Measurements from ENCODE around the gene KRTAP9-7. TPM values are rescaled to one million over a fixed set of nuclear protein-coding genes. Genes with fewer than 3 reads are reported as not detected.

Gene KRTAP9-7
- total RNA-seq, 1 experiment from 2014 or later, result not detected

- Histone ChIP-seq H3K36me3 (ENCODE audit: insufficient read depth, low read length, poor library complexity, severe bottlenecking) (no peaks in the 10 kb centered on the region), H3K9me3 (ENCODE audit: low read depth, low read length, poor library complexity, severe bottlenecking) (no peaks in the 10 kb centered on the region), H3K27ac (ENCODE audit: low read depth, low read length, poor library complexity, severe bottlenecking) (no peak within 1 kb of the TSS), H3K27me3 (replicated peaks; ENCODE audit: insufficient read depth, low read depth, low read length, poor library complexity) (no peaks in the 10 kb centered on the region), H3K4me1 (ENCODE audit: insufficient read depth, low read length, poor library complexity, severe bottlenecking) (no peaks in the 10 kb centered on the region), H3K4me3 (ENCODE audit: low read depth, low read length, poor library complexity, severe bottlenecking) (no peak within 1 kb of the TSS)
- no TSS peak for BruUV-seq (replicated peaks)
- DNase-seq (ENCODE audit: low spot score), result no peak
- ChIA-PET CTCF (no interaction called here), POLR2A (ENCODE audit: low non-redundant PET) (no interaction called here)
- intact Hi-C loops (cut with micrococcal nuclease; ENCODE audit: unreplicated experiment), result no loop called here
- TF ChIP-seq CTCF (conservative IDR thresholded peaks at IDR 0.05; ENCODE audit: low read depth, low read length) (no peak), EZH2 (IDR thresholded peaks at IDR 0.05; ENCODE audit: borderline replicate concordance, low read depth, low read length, poor library complexity, severe bottlenecking) (no peak)
Observed at GRCh38 chr17:41308918-41309359, 33.4 kb downstream of the KRTAP9-7 start, which contains the start of gene KRTAP16-1. TSS of gene KRTAP16-1 (minus strand) at chr17:41309309. CDS start at chr17:41309253, 56 bp downstream.

- Histone ChIP-seq H3K27ac (ENCODE audit: low read depth, low read length, poor library complexity, severe bottlenecking) (no peak overlapping the region), H3K9me3 (ENCODE audit: low read depth, low read length, poor library complexity, severe bottlenecking) (no peaks in the 10 kb centered on the region), H3K4me1 (ENCODE audit: insufficient read depth, low read length, poor library complexity, severe bottlenecking) (no peaks in the 10 kb centered on the region), H3K27me3 (replicated peaks; ENCODE audit: insufficient read depth, low read depth, low read length, poor library complexity) (no peaks in the 10 kb centered on the region), H3K4me3 (ENCODE audit: low read depth, low read length, poor library complexity, severe bottlenecking) (no peak overlapping the region), H3K36me3 (ENCODE audit: insufficient read depth, low read length, poor library complexity, severe bottlenecking) (no peaks in the 10 kb centered on the region)
- no TSS peak for BruUV-seq (replicated peaks)
- POLR2A ChIA-PET (ENCODE audit: low non-redundant PET), result no interaction called here
- intact Hi-C loops (cut with micrococcal nuclease; ENCODE audit: unreplicated experiment), result no loop called here
- TF ChIP-seq EZH2 (IDR thresholded peaks at IDR 0.05; ENCODE audit: borderline replicate concordance, low read depth, low read length, poor library complexity, severe bottlenecking) (no peak), CTCF (conservative IDR thresholded peaks at IDR 0.05; ENCODE audit: low read depth, low read length) (no peak)
- no peak for DNase-seq (ENCODE audit: low spot score)
- CTCF ChIA-PET, result no interaction called here
Observed at GRCh38 chr17:41311111-41311510, 35.6 kb downstream of the KRTAP9-7 start.

GRCh38 chr17:41315204-41315794 is 39.8 kb downstream of the KRTAP9-7 start, which contains the start of gene KRTAP17-1:
TSS of gene KRTAP17-1 (minus strand) at chr17:41315710. CDS start at chr17:41315650, 60 bp downstream.
- TF ChIP-seq CTCF (conservative IDR thresholded peaks at IDR 0.05; ENCODE audit: low read depth, low read length) (no peak), EZH2 (IDR thresholded peaks at IDR 0.05; ENCODE audit: borderline replicate concordance, low read depth, low read length, poor library complexity, severe bottlenecking) (no peak)
- BruUV-seq (replicated peaks), result no TSS peak
- no peaks in the 10 kb centered on the region for H3K36me3 ChIP-seq (ENCODE audit: insufficient read depth, low read length, poor library complexity, severe bottlenecking)
- H3K27me3 ChIP-seq (replicated peaks; ENCODE audit: insufficient read depth, low read depth, low read length, poor library complexity), result no peaks in the 10 kb centered on the region
- no peaks in the 10 kb centered on the region for H3K9me3 ChIP-seq (ENCODE audit: low read depth, low read length, poor library complexity, severe bottlenecking)
- no peak within 1 kb of the TSS for H3K4me3 ChIP-seq (ENCODE audit: low read depth, low read length, poor library complexity, severe bottlenecking)
- no peak within 1 kb of the TSS for H3K27ac ChIP-seq (ENCODE audit: low read depth, low read length, poor library complexity, severe bottlenecking)
- H3K4me1 ChIP-seq (ENCODE audit: insufficient read depth, low read length, poor library complexity, severe bottlenecking), result no peaks in the 10 kb centered on the region
- DNase-seq (ENCODE audit: low spot score), result no peak
- ChIA-PET CTCF (no interaction called here), POLR2A (ENCODE audit: low non-redundant PET) (no interaction called here)
- intact Hi-C loops (cut with micrococcal nuclease; ENCODE audit: unreplicated experiment), result no loop called here
